Liver (tissue), 9 donors: ENCODE measurements around the gene SCGN. TPM values are rescaled to one million over a fixed set of nuclear protein-coding genes. Genes with fewer than 3 reads are reported as not detected.

ENCODE experiments used
- DNase-seq: peaks from one replicate; pipeline ENCODE4 v3.0.0-alpha.2; 2017; ENCODE audit warnings: low spot score
- H3K27ac ChIP-seq, 2 donors: one replicate each; pipeline ENCODE4 v1.7.0; 2013; ENCODE audit warnings: inconsistent platforms in 2 of 2, low read length in 2 of 2, control low read depth in 1 of 2, low read depth in 1 of 2, mild to moderate bottlenecking in 1 of 2
- H3K27me3 ChIP-seq, 4 donors: one replicate each; pipeline versions ENCODE4 v1.6.1 to v1.7.0; 2013; ENCODE audit warnings: low read length in 3 of 4, inconsistent platforms in 1 of 4, mild to moderate bottlenecking in 1 of 4, moderate library complexity in 1 of 4; ENCODE audit not compliant: control insufficient read depth in 4 of 4, insufficient read depth in 4 of 4
- H3K36me3 ChIP-seq, 4 donors: one replicate each; pipeline versions ENCODE4 v1.6.1 to v1.7.0; 2013; ENCODE audit warnings: low read length in 3 of 4, mild to moderate bottlenecking in 3 of 4, low read depth in 1 of 4, moderate library complexity in 1 of 4; ENCODE audit not compliant: control insufficient read depth in 4 of 4, insufficient read depth in 3 of 4
- H3K4me1 ChIP-seq, 4 donors: one replicate each; pipeline versions ENCODE4 v1.6.1 to v1.7.0; 2013; ENCODE audit warnings: low read length in 3 of 4, mild to moderate bottlenecking in 3 of 4, moderate library complexity in 1 of 4; ENCODE audit not compliant: control insufficient read depth in 4 of 4, insufficient read depth in 4 of 4
- H3K4me3 ChIP-seq, 3 donors: one replicate each; pipeline versions ENCODE4 v1.6.1 to v1.7.0; 2013; ENCODE audit warnings: low read length in 3 of 3, control low read depth in 1 of 3, low read depth in 1 of 3, mild to moderate bottlenecking in 1 of 3
- H3K9ac ChIP-seq, 2 donors: one replicate each; pipeline ENCODE4 v1.7.0; 2013; ENCODE audit warnings: low read length in 2 of 2, mild to moderate bottlenecking in 2 of 2, moderate library complexity in 2 of 2, control low read depth in 1 of 2, low read depth in 1 of 2
- H3K9me3 ChIP-seq, 4 donors: one replicate each; pipeline versions ENCODE4 v1.6.1 to v1.7.0; 2013; ENCODE audit warnings: low read length in 3 of 4; ENCODE audit not compliant: control insufficient read depth in 4 of 4
- EGR1 ChIP-seq, 2 donors: IDR thresholded peaks; 2 replicates each; pipeline ENCODE4 v1.6.1; 2016 to 2018; ENCODE audit warnings: antibody characterized with exemption in 2 of 2, low read depth in 2 of 2
- FOXA1 ChIP-seq: IDR thresholded peaks from 2 replicates; pipeline ENCODE4 v1.6.1; 2016; ENCODE audit warnings: antibody characterized with exemption
- FOXA2 ChIP-seq: IDR thresholded peaks from 2 replicates; pipeline ENCODE4 v1.6.1; 2016; ENCODE audit warnings: antibody characterized with exemption
- GABPA ChIP-seq, 2 donors: IDR thresholded peaks in 1 of 2; conservative IDR thresholded peaks in 1 of 2; 2 replicates each; pipeline ENCODE4 v1.6.1; 2016; ENCODE audit warnings: antibody characterized with exemption in 2 of 2, mild to moderate bottlenecking in 1 of 2, moderate library complexity in 1 of 2
- HNF4A ChIP-seq, 2 donors: conservative IDR thresholded peaks; 2 replicates each; pipeline ENCODE4 v1.6.1; 2016; ENCODE audit warnings: antibody characterized with exemption in 2 of 2, mild to moderate bottlenecking in 2 of 2
- HNF4G ChIP-seq: IDR thresholded peaks from 2 replicates; pipeline ENCODE4 v1.6.1; 2016; ENCODE audit warnings: antibody characterized with exemption
- JUND ChIP-seq, 2 donors: IDR thresholded peaks; 2 replicates each; pipeline ENCODE4 v1.6.1; 2016; ENCODE audit warnings: antibody characterized with exemption in 2 of 2
- NR2F2 ChIP-seq: IDR thresholded peaks from 2 replicates; pipeline ENCODE4 v1.6.1; 2016; ENCODE audit warnings: antibody characterized with exemption
- RAD21 ChIP-seq, 2 donors: IDR thresholded peaks; 2 replicates each; pipeline ENCODE4 v1.6.1; 2016; ENCODE audit warnings: antibody characterized with exemption in 2 of 2, mild to moderate bottlenecking in 2 of 2
- RXRA ChIP-seq, 2 donors: IDR thresholded peaks; 2 replicates each; pipeline ENCODE4 v1.6.1; 2017 to 2018; ENCODE audit warnings: antibody characterized with exemption in 2 of 2, mild to moderate bottlenecking in 1 of 2
- SP1 ChIP-seq: IDR thresholded peaks from 2 replicates; pipeline ENCODE4 v1.6.1; 2018; ENCODE audit warnings: antibody characterized with exemption, mild to moderate bottlenecking
- TAF1 ChIP-seq: conservative IDR thresholded peaks from 2 replicates; pipeline ENCODE4 v1.6.1; 2016; ENCODE audit warnings: antibody characterized with exemption, mild to moderate bottlenecking
- YY1 ChIP-seq: IDR thresholded peaks from 2 replicates; pipeline ENCODE4 v1.6.1; 2016; ENCODE audit warnings: antibody characterized with exemption, mild to moderate bottlenecking
- WGBS: extraction: QIAGEN DNeasy Blood & Tissue Kit; methylation state at CpG from one replicate; pipeline ENCODE4 v1.1.7; 2013; 5-methylcytosine and 5-hydroxymethylcytosine counted together
- polyA plus RNA-seq, 2 donors: library from polyadenylated mRNA; stranded (reverse) in 1 of 2; unstranded in 1 of 2; fragments of 200-250 nt in 1 of 2; fragments of >200 nt in 1 of 2; fragmentation: Nextera tagmentation in 1 of 2; extraction: Ambion mirVana in 1 of 2; gene quantifications; one replicate each; pipeline versions ENCODE4 v1.2.1 to v1.2.3, GENCODE V29; 2013 to 2015
- total RNA-seq, 2 donors: library from RNA; depleted of rRNA; stranded (reverse); fragments of >200 nt; gene quantifications; one replicate each; pipeline ENCODE4 v1.2.3, GENCODE V29; 2014
- TF ChIP-seq, protein P1 (sequence below): IDR thresholded peaks from 2 replicates; pipeline ENCODE4 v1.6.1; 2016; ENCODE audit warnings: antibody characterized with exemption, mild to moderate bottlenecking
- TF ChIP-seq, protein P2 (sequence below): fragments of 150-350 bp; IDR thresholded peaks from 2 replicates; pipeline ENCODE4 v1.5.1; 2017; ENCODE audit warnings: improper control_type of control experiment, low read depth, low read length; ENCODE audit not compliant: missing input control
- TF ChIP-seq, protein P3 (sequence below): IDR thresholded peaks from 2 replicates; pipeline ENCODE4 v1.6.1; 2016; ENCODE audit warnings: antibody characterized with exemption
- TF ChIP-seq, protein P4 (sequence below): IDR thresholded peaks from 2 replicates; pipeline ENCODE4 v1.6.1; 2016; ENCODE audit warnings: antibody characterized with exemption
- TF ChIP-seq, protein P5 (sequence below): IDR thresholded peaks from 2 replicates; pipeline ENCODE4 v1.6.1; 2016; ENCODE audit warnings: antibody characterized with exemption
- donor health status: healthy.
- donor health status: healthy.
- donor health status: healthy.
- donor health status: healthy.
- donor health status: healthy.

SCGN gene
- total and polyA plus RNA-seq, 4 donors = 0.28 to 8.1 (median 2.8) TPM

DNA sequence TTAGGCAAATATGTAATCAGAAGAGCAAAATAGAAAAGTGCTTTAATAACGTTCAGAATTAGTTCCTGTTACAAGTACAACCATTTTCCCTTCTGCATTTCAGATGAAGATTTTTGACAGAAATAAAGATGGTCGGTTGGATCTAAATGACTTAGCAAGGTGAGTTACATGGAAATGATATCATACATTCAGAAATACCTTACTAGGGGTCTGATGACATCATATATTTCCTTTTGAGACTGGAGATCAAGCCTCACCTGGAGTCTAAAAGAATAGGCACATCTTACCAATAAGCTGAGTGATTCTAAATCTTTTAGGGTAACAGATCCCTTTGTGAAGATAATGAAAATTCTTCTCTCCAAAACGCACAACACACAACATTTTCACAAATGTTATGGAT, 29.8 kb downstream of the SCGN start:
- Histone ChIP-seq H3K9ac (no peak overlapping the region), H3K27ac (no peak overlapping the region), H3K9me3 (no peaks in the 10 kb centered on the region), H3K4me3 (no peak overlapping the region), H3K27me3 (no peaks in the 10 kb centered on the region), H3K4me1 (no peaks in the 10 kb centered on the region), H3K36me3 (no peaks in the 10 kb centered on the region)
- 84% methylated on average over 3 of the region's 3 CpGs for WGBS
- no peak for TF ChIP-seq FOXA1
- no peak for TF ChIP-seq NR2F2
- DNase-seq = no peak

DNA sequence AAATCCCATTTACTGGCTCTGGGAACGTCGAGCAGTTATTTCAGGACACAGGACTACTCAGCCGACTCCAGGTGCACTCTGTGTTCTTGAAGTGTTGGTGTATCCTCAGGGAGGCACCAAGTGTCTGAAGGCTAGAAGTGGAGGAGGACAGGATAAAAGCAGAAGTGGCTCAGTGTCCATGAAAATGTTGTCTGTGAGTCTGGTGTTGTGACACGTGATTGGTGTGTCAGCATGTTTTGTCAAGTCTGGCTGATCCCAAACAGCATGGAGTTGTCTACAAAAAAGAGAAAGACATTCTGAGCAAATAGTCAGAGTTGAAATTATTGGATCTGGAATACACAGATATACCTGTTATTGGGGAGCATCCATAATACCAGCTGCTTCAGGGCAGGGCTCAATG, 30.3 kb downstream of the SCGN start:
- no peaks in the 10 kb centered on the region for H3K27me3 ChIP-seq
- TF ChIP-seq GABPA (IDR thresholded peaks at IDR 0.05 in 1 of 2, conservative IDR thresholded peaks at IDR 0.05 in 1 of 2) (no peak), SP1 (no peak), HNF4G (no peak), RXRA (IDR thresholded peaks at IDR 0.05) (no peak), HNF4A (conservative IDR thresholded peaks at IDR 0.05) (no peak), FOXA1 (no peak), FOXA2 (no peak), RAD21 (IDR thresholded peaks at IDR 0.05) (no peak), TAF1 (no peak), JUND (IDR thresholded peaks at IDR 0.05) (no peak), YY1 (no peak), NR2F2 (no peak), EGR1 (IDR thresholded peaks at IDR 0.05; ENCODE audit: low read depth in 2 of 2) (no peak)
- TF ChIP-seq, protein P1, sequence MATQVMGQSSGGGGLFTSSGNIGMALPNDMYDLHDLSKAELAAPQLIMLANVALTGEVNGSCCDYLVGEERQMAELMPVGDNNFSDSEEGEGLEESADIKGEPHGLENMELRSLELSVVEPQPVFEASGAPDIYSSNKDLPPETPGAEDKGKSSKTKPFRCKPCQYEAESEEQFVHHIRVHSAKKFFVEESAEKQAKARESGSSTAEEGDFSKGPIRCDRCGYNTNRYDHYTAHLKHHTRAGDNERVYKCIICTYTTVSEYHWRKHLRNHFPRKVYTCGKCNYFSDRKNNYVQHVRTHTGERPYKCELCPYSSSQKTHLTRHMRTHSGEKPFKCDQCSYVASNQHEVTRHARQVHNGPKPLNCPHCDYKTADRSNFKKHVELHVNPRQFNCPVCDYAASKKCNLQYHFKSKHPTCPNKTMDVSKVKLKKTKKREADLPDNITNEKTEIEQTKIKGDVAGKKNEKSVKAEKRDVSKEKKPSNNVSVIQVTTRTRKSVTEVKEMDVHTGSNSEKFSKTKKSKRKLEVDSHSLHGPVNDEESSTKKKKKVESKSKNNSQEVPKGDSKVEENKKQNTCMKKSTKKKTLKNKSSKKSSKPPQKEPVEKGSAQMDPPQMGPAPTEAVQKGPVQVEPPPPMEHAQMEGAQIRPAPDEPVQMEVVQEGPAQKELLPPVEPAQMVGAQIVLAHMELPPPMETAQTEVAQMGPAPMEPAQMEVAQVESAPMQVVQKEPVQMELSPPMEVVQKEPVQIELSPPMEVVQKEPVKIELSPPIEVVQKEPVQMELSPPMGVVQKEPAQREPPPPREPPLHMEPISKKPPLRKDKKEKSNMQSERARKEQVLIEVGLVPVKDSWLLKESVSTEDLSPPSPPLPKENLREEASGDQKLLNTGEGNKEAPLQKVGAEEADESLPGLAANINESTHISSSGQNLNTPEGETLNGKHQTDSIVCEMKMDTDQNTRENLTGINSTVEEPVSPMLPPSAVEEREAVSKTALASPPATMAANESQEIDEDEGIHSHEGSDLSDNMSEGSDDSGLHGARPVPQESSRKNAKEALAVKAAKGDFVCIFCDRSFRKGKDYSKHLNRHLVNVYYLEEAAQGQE = no peak
- TF ChIP-seq, protein P2, sequence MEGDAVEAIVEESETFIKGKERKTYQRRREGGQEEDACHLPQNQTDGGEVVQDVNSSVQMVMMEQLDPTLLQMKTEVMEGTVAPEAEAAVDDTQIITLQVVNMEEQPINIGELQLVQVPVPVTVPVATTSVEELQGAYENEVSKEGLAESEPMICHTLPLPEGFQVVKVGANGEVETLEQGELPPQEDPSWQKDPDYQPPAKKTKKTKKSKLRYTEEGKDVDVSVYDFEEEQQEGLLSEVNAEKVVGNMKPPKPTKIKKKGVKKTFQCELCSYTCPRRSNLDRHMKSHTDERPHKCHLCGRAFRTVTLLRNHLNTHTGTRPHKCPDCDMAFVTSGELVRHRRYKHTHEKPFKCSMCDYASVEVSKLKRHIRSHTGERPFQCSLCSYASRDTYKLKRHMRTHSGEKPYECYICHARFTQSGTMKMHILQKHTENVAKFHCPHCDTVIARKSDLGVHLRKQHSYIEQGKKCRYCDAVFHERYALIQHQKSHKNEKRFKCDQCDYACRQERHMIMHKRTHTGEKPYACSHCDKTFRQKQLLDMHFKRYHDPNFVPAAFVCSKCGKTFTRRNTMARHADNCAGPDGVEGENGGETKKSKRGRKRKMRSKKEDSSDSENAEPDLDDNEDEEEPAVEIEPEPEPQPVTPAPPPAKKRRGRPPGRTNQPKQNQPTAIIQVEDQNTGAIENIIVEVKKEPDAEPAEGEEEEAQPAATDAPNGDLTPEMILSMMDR = no peak
- TF ChIP-seq, protein P3, sequence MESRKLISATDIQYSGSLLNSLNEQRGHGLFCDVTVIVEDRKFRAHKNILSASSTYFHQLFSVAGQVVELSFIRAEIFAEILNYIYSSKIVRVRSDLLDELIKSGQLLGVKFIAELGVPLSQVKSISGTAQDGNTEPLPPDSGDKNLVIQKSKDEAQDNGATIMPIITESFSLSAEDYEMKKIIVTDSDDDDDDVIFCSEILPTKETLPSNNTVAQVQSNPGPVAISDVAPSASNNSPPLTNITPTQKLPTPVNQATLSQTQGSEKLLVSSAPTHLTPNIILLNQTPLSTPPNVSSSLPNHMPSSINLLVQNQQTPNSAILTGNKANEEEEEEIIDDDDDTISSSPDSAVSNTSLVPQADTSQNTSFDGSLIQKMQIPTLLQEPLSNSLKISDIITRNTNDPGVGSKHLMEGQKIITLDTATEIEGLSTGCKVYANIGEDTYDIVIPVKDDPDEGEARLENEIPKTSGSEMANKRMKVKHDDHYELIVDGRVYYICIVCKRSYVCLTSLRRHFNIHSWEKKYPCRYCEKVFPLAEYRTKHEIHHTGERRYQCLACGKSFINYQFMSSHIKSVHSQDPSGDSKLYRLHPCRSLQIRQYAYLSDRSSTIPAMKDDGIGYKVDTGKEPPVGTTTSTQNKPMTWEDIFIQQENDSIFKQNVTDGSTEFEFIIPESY = no peak
- TF ChIP-seq, protein P4, sequence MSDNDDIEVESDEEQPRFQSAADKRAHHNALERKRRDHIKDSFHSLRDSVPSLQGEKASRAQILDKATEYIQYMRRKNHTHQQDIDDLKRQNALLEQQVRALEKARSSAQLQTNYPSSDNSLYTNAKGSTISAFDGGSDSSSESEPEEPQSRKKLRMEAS = no peak
- TF ChIP-seq, protein P5, sequence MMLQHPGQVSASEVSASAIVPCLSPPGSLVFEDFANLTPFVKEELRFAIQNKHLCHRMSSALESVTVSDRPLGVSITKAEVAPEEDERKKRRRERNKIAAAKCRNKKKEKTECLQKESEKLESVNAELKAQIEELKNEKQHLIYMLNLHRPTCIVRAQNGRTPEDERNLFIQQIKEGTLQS = no peak

More for the DNA sequence above, 30.3 kb downstream of the SCGN start:
- Histone ChIP-seq H3K9me3 (no peaks in the 10 kb centered on the region), H3K36me3 (no peaks in the 10 kb centered on the region), H3K9ac (no peak overlapping the region), H3K4me3 (no peak overlapping the region), H3K27ac (no peak overlapping the region), H3K4me1 (no peaks in the 10 kb centered on the region)
- 74% methylated on average over 4 of the region's 4 CpGs for WGBS
- no peak for DNase-seq
